ENCODE results near the gene RABGAP1L.

Gene RABGAP1L

GRCh38 chr1:174912264-174912663 lies 752.9 kb downstream of the RABGAP1L start:
- no peak for DNase-seq (ENCODE audit: low read depth in 2 of 2, low spot score in 1 of 2)

GRCh38 chr1:174913225-174913903 lies 754.0 kb downstream of the RABGAP1L start:
- DNase-seq (ENCODE audit: low read depth in 2 of 2, low spot score in 1 of 2): no peak

- DNase-seq (ENCODE audit: low read depth in 2 of 2, low spot score in 1 of 2): no peak
Observed at GRCh38 chr1:174914991-174915390, 755.7 kb downstream of the RABGAP1L start.

- DNase-seq (ENCODE audit: low read depth in 2 of 2, low spot score in 1 of 2): no peak
Observed at GRCh38 chr1:174916846-174917245, 757.5 kb downstream of the RABGAP1L start.

- no peak for DNase-seq (ENCODE audit: low read depth in 2 of 2, low spot score in 1 of 2)
Observed at GRCh38 chr1:174920093-174920492, 760.8 kb downstream of the RABGAP1L start.

- no peak for DNase-seq (ENCODE audit: low read depth in 2 of 2, low spot score in 1 of 2)
Observed at GRCh38 chr1:174922121-174922520, 762.8 kb downstream of the RABGAP1L start.

- no peak for DNase-seq (ENCODE audit: low read depth in 2 of 2, low spot score in 1 of 2)
Observed at GRCh38 chr1:174923820-174924219, 764.5 kb downstream of the RABGAP1L start.

GRCh38 chr1:174928541-174928940 lies 769.2 kb downstream of the RABGAP1L start:
- no peak for DNase-seq (ENCODE audit: low read depth in 2 of 2, low spot score in 1 of 2)

GRCh38 chr1:174931214-174931613 lies 771.9 kb downstream of the RABGAP1L start:
- no peak for DNase-seq (ENCODE audit: low read depth in 2 of 2, low spot score in 1 of 2)

GRCh38 chr1:174932587-174932986 lies 773.3 kb downstream of the RABGAP1L start:
- no peak for DNase-seq (ENCODE audit: low read depth in 2 of 2, low spot score in 1 of 2)

- DNase-seq (ENCODE audit: low read depth in 2 of 2, low spot score in 1 of 2): no peak
Observed at GRCh38 chr1:174935961-174936727, 776.8 kb downstream of the RABGAP1L start.

GRCh38 chr1:174938281-174939007 lies 779.1 kb downstream of the RABGAP1L start:
- DNase-seq (ENCODE audit: low read depth in 2 of 2, low spot score in 1 of 2): no peak

GRCh38 chr1:174939775-174940545 lies 780.6 kb downstream of the RABGAP1L start:
- DNase-seq (ENCODE audit: low read depth in 2 of 2, low spot score in 1 of 2): no peak

- DNase-seq (ENCODE audit: low read depth in 2 of 2, low spot score in 1 of 2): no peak
Observed at GRCh38 chr1:174940646-174941175, 781.4 kb downstream of the RABGAP1L start.

- DNase-seq (ENCODE audit: low read depth in 2 of 2, low spot score in 1 of 2): no peak
Observed at GRCh38 chr1:174942547-174943255, 783.4 kb downstream of the RABGAP1L start.

GRCh38 chr1:174946031-174946430 lies 786.7 kb downstream of the RABGAP1L start:
- no peak for DNase-seq (ENCODE audit: low read depth in 2 of 2, low spot score in 1 of 2)

GRCh38 chr1:174949061-174949460 lies 789.7 kb downstream of the RABGAP1L start:
- no peak for DNase-seq (ENCODE audit: low read depth in 2 of 2, low spot score in 1 of 2)

- DNase-seq (ENCODE audit: low read depth in 2 of 2, low spot score in 1 of 2): no peak
Observed at GRCh38 chr1:174949645-174950044, 790.3 kb downstream of the RABGAP1L start.

GRCh38 chr1:174953285-174954072 lies 794.2 kb downstream of the RABGAP1L start:
- DNase-seq (ENCODE audit: low read depth in 2 of 2, low spot score in 1 of 2): no peak

GRCh38 chr1:174954073-174954460 lies 794.7 kb downstream of the RABGAP1L start:
- DNase-seq (ENCODE audit: low read depth in 2 of 2, low spot score in 1 of 2): no peak
